Right hindlimb (tissue), 1 donor: ENCODE results near the gene FAM193B.
A peak's percentile ranks its signal among the peaks of the same experiment; 100 is the strongest.
"Not testable (repeated sequence)": the region's sequence is repeated elsewhere in the genome, so short reads cannot be mapped to it uniquely, and the experiment has no call there.

ENCODE experiments used
- DNase-seq: peaks from one replicate; pipeline ENCODE4 v3.0.0-alpha.2; 2018

Gene FAM193B

DNA sequence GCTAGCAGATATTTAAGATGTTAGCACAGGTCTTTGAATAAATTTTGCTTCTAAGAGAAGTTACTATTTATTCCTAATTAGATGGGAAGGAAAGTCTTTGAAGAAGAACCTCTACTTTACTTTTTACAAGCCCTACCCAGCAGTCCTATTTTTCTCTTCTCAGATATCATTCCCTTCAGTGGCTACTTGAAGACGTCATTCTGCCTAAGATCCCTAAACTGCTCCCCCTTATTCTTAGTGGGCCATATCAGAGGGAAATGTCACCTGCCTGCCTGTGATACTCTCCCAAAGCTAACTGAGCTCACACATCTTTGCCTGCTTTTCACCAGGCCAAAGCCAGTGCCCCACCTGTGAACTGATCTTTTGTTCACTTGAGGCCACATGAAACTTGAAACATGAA is 21.1 kb upstream of the FAM193B start:
- DNase-seq = no peak

DNA sequence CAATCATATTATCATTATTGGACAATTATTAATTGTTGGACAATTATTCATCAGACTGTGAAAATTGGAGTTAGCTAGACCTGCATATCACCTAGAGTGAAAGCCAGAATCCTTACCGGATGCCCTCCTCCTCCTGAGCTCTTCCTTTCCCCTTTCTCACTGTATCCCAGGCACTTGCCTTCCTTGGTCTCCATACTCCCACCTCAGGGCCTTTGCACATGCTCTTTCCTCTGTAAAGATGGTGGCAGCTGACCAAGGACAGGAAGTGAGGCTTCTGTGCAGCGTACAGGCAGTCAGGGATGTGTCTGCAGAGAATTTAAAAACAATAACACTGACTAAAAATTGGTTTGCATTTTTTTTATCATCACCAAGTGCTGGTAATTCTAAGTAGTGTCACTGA is 15.5 kb upstream of the FAM193B start:
- DNase-seq = no peak

DNA sequence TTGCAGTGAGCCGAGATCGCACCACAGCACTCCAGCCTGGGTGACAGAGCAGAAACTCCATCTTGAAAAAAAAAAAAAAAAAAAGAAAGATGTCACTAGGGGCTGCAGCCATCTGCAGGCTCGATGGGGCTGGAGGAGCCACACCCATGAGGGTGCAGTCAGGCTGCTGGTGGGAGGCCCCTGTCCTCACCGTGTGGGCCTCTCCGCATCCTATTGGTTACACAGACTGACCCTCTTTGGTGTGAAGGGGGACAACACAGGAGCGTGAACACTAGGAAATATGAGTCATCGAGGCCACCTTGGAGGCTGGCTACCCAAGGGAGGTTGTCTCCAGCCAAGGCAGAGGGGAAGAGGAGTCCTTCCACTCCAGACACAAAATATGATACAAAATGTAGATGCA is 14.0 kb upstream of the FAM193B start:
- DNase-seq = no peak

DNA sequence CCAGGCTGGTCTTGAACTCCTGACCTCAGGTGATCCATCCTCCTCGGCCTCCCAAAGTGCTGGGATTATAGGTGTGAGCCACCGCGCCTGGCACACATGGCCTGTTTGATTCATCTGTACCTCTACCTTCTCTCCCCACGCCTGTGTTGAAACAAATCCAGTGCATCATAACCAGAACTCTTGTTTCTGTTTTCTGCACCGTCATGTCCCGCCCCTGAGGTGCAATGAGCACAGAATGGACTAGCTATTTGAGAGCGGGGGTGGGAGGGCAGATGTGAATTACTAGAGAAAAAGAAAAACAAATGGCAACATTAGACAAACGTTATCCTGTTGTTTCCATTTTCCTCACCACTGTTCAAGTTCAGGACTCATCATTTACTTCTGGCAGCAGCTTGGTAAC is 10.7 kb upstream of the FAM193B start:
- no peak for DNase-seq

DNA sequence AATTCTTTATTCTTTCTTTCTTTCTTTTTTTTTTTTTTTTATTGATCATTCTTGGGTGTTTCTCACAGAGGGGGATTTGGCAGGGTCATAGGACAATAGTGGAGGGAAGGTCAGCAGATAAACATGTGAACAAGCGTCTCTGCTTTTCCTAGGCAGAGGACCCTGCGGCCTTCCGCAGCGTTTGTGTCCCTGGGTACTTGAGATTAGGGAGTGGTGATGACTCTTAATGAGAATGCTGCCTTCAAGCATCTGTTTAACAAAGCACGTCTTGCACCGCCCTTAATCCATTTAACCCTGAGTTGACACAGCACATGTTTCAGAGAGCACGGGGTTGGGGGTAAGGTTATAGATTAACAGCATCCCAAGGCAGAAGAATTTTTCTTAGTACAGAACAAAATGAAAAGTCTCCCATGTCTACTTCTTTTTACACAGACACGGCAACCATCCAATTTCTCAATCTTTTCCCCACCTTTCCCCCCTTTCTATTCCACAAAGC is 5.1 kb upstream of the FAM193B start:
- DNase-seq = not testable (repeated sequence)

DNA sequence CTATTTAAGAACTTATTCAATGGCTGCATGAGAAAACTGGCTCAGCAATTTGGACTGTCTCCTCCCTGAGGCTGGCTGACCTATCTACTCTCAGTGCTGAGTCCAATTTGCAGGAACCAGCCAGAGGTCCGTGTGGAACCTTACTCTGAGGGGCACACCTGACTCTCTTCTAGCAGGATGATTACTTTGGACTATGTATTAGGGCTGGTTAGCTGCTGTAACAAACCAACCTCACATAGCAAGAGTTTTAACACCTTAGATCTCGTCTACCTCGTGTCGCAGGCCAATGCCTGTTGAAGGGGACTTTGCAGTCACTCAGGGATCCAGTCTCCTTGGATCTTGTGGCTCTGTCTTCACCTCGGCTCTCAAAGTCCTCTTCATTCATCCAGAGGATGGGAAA is 3.4 kb upstream of the FAM193B start:
- no peak for DNase-seq

DNA sequence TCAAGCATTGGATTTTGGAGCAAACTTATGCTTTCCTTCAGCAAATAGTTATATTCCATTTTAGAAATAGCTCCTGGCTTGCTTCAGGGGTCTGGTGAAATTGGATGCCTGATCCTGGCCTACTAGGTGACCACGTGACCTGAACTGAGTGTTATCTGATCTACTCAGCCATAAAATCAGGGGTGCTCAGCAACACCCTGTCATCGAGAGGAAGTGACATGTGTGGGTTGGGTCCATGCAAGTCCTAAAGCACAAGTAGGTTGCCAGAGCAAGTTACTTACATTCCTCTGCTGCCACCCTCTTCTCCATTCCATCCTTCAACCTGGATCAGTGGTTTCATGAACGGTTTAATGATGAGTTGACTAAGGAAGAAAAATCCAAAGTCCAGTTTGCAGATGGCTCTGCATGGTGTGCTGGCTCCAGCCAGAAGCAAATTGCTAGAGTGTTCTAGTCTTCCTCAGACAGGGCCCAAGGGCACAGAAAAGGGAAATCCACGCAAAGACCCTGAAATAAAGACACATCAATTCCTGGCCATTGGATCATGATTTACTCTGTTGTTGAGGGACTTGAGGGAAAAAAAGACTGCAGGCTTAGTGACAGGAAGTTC is 2.8 kb upstream of the FAM193B start:
- no peak for DNase-seq

DNA sequence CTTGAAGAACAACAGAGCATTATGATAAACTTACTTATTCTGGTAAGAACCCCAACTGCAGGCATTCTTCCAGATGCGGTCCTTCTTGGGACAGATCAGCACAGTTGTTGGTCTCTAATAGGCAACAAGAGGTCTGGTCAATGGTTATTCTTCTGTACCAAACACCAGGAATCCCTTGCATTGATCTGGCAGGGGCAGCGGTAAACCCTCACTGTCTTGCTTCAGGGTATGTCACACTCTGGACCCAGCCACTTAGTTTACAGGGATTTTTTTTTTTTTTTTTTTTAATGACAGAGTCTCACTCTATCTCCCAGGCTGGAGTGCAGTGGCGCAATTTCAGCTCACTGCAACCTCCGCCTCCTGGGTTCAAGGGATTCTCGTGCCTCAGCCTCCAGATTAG is 1.3 kb upstream of the FAM193B start:
- no peak for DNase-seq

DNA sequence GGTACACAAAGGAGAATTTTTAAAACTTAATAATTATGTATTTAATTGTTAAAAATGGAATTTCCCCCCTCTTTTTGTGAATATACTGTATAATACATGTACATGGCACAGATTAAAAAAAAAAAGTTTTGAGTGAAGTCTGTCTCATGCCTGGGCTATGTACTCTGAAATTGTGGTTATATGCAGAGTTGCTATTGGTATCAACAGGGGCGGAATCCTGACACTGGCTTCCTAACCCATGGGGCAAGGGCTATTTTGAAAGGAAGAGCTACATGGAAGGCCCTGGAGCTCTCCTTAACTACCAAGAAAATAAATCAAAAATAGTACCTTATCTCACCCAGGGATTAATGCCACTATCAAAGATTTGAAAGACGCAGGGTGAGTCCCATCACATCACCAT is 865 bp upstream of the FAM193B start:
- DNase-seq = no peak

DNA sequence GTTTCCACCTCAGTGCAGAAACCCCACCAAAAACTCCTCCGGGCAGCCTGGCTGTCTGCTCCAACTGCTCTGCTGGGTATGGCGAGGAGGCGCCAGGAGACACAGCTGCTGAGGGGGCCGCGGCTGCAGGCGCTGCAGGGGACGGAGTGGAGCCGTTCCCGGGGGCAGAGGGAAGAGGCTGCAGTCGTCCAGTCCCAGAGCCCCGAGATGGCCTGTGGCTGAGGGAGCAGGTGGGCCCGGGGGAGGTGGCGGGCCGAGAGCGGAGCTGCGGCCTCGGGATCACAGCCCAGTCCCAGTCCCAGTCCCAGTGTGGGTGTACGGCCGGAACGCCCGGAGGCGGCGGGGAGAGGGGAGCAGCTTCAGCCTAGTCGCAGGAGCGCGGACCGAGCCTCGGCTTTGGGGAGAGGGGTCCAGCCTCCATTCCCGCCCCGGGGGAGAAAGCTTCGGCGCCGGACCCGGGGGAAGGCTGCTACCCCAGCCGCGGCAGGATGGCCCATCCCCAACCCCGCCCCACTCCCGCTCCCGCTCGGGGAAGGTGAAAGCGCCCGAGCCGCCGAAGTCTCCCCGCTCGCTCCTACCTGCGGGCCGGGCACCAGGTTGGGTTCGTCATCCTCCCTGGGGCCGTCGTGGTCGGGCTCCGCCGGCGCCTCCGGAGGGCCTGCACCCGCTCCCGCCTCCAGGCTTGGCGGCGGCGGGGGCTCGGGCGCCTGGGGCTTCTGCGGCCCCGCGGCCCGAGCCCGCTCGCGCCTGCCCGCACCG is 513 bp downstream of the FAM193B start:
- peak; percentile 56 for DNase-seq

DNA sequence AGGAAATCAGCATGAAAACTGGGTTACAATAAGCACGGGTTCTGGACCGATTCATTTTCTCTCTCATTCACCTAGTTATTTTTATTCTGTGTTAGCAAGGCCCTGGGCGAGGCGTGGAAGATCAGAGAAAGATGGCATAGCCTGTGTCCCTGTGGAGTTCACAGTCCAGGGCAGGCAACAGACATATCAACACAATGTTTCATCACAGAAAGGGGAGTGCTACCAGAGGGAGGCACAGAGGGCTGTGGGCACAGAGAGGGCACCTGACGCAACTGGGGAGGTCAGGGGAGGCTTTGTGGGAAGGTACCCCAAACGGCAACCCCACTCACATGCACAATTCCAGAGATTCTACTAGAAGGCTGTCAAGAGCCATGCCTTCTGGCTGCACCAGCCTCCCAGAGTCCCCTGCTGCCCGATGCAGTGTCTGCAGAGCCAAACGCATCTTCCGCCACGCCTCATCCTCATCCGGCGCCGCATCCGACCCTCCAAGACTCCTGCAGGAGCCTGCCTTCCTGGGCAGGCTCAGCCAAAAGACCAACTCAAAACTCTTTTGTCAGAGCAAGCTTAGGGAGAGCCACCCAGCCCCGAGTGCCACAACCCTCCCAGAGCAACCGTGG is 1.4 kb downstream of the FAM193B start:
- DNase-seq = no peak

DNA sequence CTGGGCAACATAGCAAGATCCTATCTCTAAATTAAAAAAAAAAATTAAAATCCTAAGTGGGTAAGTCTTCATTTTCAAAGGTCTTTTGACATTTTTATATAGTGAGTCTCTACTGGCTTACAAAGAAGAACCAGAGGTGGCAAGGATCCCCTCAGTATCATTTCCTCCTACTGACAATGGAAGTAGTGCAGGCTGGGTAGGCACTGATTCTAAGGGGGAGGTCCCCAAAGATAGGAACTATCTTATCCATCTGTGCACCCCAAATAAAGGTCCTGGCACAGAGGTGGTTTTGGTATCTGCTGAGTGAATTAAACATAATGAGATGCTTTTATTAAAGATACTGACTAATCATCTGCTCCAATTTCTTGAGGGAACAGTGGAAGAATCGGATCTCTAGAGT is 4.2 kb downstream of the FAM193B start:
- no peak for DNase-seq

DNA sequence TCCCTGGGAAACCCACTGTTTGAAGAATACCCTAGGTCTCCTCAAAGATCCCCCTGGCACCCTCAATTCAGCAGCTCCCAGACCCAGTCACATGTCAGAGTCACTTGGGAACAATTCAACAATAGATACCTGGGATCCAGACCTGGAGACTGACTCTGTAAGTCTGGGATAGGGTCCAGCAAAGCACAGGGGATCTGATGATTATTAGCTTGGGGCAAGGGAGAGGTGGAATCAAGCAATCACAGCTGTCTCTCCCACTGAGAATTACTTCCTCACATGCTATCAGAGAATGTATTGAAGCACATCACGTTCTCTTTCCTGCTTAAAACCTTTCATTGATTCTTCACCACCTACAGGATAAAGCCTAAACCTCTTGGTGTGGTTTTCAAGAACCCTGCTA is 5.9 kb downstream of the FAM193B start:
- DNase-seq = no peak

DNA sequence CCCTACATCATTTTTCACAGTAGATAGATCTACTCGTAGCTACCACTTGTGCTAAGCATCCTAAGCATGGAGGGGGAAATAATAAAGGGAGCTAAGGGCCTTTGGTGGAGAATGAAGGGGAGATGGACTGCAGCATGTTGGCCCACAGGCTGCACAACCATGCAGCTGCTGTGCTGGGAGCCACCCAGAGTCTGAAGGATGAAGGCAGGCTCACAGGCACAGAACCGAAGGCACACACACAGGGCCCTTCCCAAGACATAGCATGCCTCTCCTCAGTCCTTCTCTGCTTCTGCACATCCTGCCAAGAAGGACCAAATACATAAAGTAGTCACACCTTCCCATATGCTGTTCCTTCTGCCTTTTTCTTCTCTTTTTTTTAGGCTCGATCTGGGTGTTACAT is 6.6 kb downstream of the FAM193B start:
- no peak for DNase-seq

DNA sequence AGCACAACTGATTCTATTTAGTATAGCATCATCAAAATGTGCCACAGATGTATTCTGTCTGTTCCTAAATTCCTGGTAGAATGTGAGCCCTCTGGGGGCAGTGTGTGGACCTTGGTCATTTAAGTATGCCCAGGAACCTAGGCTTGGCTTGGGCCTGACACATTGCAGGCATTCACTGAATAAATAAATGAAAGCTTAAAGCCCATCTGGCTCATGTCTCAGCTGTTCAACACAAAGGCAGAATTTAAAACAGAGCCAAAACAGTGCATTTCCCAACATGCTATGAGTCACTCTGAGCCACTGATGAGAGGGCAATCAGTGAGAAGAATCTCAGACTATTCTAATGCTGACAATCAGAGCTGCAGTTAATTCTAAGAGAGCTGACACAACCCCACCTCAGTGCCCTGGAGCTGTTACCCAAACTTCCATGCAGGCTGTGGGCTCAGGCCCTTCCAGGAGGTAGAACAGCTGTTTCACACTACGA is 8.1 kb downstream of the FAM193B start:
- no peak for DNase-seq

DNA sequence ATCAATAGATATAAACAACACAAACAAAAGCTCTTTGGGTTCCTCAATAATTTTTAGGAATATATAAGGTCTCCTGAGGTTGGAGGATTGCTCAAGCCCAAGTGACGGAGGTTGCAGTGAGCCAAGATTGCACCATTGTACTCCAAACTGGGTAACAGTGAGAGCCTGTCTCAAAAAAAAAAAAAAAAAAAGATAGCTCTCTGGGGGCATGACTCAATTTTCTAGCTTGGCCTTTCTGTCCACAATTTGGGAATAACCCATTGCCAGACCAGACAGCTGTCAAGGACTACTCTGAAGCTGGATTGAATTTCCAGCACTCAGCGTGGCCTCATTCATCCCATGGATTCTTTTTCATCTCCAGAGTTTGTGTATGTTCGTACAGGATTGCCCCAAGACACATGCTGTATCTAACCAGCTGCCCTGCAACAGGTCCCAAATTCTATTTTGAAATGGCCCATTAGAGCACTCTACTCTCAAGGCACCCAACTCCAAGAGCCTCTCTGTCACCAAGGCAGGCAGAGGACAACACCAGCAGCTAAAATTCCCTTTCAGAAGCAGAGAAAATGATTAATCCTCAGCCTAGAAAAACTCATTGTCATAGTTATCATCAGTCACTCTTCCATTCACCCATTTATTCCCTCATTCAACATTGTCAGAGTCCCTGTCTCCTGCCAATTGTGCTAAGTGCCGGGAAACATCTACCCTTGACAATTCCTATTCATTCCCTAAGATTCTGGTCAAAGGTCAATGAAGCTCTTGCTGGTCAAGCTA is 8.7 kb downstream of the FAM193B start:
- peak; percentile 48 for DNase-seq

DNA sequence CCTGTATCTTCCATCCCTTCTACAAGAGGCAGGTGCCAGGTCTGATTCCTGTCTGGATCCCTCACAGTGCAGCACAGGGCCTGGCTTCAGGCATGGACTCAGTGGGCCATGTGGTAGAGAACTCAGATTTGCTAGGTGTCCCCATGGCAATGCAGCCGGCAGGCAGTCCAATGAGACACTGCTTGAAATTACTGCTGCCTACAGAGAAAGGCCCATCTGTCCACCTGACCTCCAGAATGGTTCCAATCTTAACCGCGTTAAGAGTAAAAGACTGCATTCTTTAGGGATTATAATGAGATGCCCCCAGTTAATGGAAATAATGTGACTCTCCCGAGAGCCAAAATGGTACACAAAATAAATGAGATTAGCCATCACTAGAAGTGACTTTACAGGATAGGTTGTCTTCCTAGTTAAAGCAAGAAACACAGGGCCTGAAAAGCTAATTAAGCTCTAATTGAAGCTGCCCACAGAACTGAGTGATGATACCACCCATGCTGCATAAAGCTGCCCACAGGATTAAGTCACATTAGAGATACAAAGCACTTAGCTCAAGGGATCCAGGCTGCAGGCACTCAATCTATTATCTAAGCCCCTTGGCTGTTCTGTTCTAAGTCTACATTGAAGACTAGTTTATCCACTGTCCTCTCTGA is 11.4 kb downstream of the FAM193B start:
- no peak for DNase-seq

DNA sequence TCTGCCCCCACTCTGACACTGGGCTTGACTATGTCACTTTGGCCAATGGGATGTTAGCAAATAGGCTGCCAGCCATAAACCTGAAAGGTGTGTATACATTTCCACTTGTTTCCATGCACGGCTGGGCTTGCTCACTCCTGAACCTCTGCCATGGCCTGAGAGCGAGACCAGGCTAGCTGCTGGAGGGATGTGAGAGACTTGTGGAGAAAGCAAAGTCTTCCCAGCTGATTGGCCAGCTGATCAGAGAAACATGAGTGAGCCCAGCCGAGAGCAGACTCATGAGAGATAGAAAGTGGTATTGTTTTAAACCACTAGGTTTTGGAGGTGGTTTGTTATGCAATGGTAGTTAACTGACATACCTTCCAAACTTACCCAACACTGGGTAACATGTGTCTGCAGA is 13.9 kb downstream of the FAM193B start:
- DNase-seq = no peak

DNA sequence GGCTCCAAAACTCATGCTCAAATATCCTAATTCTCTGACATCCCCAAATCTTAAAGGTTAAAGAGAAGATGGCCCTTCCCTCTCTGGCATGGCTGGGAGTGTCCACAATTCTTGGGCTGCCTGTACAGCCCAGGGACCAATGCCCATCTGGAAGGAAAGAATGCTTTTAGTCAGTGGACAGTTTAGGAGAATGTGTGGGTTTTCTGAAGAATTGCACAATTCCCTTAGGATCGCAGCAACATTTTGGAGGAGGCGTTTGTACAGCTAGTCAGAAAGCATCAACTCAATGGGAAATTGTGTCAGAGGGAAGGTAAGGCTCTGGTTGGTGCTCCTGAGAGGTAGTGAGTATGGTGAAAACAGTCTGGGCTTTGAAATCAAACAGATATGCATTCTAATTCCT is 15.0 kb downstream of the FAM193B start:
- no peak for DNase-seq

DNA sequence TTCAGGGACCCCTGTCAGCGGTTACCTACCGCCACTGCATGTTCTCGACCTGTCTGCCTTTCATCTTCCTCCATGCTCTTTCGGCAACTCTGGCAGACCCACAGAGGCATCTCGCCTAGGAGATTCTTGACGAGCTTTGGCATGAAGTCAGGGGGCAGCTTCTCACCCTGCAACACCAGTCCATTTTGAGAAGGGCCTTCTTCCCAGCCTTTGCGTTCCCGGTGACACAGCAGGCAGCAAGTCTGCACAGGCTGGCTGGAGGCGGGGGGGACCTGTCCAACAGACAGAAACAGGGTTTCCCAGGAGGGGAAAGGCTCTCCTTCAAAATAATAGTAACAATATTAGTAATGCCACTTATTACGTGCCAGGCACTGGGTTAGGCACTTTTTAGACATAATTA is 15.5 kb downstream of the FAM193B start:
- no peak for DNase-seq

DNA sequence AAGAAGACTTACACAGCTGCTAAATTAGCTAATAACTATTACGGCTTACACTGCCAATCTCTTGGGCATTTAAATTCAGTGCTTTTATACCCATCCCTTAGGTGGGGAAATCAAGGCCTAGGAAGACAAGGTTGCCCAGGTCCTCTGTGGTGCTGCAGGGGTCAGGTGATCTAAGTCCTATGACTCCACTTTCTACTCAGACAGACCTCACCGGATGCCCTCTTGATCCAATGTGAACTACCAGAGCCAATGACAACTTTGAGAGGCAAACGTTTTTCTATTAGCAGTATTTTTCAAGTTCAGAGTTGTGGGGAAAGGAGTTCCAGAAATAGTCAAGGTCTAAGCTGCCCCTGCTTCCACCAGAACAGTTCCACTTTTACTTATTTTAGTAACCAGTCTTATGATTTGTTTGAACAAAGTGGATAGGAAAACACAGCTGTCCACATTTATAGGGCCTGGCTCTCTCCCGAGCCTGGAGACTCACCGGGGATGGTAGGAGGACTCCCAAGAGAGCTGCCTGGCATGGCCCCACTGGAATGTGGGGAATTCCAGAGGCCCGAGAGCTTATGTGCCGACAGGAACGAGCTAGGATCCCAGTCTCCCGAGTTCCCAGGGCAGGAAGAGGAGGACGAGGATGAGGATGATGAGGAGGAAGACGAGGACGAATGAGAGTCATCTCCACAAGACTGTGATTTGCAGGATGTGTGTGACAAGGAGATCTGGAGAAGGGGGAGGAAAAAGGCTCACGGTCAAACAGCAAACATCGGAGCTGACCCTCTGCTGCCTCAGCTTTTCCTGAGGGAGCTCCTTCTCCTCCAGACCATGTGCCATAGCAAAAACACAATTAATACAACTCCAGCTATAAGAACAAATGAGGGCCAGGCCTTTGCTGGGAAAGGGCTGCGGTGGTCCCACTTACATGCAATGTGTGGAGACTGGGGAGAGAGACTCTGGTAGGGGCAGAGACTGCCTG is 16.7 kb downstream of the FAM193B start:
- no peak for DNase-seq

DNA sequence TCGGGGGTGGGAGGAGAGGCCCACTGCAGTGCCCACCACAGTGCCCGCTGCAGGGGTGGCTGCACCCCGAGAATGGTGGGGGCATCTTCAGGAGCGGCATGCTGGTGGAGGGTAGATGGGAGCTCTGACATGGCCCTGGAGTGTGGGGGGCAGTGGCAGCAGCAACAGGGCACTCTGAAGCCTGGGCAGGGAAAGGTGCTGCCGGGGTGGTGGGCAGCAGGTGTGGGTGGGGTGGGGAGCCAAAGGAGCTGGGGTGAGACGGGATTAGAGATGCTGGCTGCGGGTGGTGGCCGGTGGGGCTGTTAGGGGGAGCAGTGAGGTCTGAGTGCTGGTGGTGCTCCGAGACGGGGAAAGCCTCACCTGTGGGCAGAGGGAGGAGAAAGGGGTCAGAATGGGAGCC is 18.0 kb downstream of the FAM193B start:
- no peak for DNase-seq
